Activated CD4-positive, CD25-positive, alpha-beta regulatory T cell (primary cell): ENCODE measurements around the gene PER2.

ENCODE experiments used
- DNase-seq, 4 experiments: peaks; one replicate each; lab custom pipeline; 2025; lab: John Stamatoyannopoulos, UW

PER2 gene

DNA sequence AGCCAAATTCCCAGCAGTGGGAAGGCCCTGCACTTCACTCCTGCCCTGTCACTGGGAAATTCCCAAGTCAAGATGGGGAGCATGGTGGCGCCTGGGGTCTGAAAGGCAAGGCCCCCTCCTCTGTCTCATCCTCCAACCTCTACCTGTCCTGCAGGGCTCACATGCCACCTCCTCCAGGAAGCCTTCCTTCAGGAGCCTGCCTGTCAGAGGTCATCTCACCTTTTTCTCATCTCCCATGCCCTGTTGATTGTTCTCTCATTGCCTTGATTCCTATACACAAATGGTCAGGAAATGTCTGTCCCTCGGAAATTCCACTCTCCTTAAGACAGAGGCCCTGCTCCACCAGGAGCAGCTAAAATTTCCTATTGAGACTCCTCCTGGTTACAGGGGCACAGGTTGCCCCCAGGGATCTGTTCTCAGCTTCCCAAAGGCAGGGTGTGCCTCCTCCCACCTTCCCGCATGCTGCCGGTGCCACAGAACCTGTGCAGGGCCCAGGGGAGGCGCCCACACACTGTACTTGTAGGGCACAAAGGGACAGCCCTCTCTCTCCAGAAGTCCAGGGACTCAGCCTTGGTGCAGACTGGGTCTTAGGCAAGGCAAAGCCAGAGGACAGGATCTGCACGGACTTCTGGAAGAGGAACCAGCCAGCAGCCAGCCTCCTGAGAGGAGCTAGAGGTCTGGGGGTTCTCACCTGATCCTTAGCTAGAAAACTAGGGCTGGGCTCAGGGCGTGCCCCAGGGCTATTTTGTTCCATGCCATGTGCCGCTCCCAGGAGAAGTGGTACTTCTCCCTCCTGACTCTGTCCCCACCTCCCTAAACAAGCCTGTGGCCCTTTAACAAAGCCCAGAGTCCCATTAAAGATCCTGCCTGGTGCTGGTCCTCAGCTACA is 61.5 kb downstream of the PER2 start:
- DNase-seq, result no peak

DNA sequence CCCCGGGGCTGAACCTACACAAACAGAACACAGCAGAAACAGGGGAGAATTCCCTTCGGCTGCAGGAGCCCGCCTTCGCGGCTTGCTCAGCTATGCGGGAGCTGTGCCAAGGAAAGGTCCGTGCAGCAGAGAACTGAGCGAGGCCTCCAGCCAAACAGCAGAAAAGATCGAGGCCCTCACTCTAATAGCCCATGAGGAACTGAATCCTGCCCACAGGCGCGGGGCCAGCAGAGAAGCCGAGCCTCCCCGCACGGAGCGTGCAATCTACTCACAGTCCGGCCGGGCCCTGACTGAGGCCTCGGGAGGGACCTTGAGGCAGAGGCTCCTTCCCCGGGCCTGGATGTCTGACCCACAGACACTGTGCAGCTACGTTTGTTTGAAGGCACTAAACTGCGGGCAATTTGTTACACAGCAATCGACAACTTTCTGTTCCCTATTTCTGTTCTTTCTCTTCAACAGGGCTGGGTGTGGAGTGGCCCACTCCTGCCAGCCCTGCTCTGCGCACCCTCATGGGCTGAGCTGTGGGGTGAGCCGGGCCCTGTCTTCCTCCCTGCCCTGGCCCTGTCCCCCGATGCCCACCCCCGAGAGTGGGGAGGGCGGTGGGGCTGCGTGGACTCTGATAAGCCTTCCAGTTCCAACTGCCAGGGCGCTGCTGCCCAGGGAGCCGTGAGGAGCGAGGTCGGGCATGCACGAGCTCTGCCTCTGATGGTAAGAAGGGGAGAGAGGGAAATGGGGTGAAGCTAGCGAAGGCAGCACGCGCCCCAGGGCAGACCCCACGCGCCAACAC is 62.3 kb downstream of the PER2 start:
- no peak for DNase-seq

DNA sequence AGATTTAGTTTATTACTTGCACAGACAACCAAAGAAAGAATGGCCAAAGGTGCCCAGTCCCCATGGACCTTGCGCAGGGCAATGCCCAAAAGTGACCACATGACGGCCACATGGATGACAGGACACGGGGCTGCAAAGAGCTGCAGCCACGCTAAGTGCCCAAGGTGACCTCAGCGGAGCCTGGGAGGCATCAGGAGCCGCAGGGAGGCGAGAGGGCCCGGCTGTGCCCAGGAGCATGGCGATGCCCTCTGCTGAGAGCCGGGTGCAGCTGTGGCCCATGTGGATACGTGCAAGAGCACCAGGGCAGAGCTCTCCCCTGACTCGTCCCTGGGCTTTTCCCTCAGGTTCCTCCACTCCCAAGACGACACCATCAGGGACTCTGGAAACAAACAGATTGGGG is 63.3 kb downstream of the PER2 start:
- no peak for DNase-seq

DNA sequence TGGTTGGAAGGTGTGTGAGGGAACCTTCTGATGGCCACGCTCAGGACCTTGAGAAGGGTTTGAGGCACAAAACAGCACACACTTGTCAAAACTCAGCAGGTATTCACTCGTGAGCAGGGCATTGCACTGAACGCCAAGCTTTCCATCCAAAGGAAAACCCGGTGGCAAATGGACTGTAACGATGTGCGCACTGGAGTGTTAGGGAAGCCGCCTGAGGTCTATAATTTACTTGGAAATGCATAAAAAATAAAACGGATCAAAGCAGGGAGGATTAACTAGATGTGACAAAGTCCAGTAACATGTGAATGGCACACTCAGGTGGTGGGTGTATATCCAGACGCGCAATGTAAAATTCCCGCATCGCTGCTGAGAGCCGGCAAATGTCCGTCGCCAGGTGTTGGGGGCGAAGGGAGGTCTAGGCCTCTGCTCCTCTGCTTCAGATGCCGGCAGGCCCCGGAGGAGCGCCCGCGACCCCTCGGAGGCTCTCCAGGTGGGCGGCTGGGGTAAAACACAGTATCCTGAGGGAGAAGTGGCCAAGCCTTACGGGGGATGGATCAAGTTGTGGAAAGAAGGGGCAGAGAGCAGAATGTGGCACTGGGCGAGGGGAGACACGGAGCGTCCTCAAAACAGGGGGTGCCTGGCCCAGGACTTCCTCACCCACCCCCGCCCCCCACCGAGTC is 63.9 kb downstream of the PER2 start:
- no peak for DNase-seq

DNA sequence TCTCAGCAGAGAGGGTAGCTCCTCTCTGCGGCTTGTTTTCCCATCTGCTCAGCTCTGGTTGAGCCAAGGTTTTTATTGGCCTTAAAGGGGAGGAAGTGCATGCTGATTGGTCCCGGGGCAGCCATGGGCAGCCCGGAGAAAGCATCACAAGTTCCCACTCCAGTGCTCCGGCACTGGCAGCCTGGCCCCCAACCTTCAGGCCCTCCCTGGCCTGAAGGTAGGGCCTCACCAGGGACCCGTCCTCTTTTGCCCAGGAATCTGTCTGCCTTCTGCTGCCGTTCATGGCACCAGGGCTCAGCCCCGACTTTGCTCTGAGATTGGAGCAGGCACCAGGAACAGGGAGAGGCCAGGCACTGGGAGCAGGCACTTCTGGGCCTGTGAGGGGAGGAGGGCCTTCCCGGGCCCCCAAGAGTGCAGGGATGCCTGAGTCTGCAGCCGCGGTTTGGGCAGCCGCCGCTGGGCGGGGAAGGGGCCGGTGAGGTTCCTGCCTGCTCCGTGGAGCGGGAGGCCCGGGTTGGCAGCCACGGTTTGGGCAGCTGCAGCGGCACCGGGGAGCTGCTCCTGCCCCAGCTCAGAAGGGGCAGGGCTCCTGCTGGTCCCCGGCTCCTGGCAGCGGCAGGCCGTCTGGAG is 67.4 kb downstream of the PER2 start:
- no peak for DNase-seq

DNA sequence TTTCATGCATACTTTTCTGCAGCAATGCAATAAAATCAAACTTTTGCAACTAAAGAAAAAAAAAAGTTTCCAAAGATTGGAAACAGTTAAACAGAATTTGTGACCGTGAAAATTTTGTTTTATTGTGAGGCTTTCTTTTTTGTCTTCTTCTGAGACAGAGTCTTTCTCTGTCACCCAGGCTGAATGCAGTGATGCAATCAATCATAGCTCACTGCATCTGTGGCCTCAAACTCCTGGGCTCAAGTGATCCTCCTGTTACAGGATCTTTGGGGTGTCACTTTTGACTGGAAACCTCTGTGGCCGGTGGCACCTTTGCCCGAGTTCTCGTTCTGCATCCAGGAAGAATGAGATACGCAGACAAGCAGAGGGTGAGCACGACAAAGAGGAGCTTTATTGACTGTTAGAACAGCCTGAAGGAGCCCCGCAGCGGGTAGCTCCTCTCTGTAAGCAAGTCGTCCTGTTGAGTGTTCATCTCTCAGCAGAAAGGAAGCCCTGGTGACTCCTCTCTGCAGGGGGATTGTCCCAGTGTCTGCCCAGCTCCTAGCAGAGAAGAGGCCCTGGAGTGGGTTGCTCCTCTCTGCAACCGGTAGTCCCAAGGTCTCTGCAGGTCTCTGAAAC is 68.0 kb downstream of the PER2 start:
- no peak for DNase-seq

DNA sequence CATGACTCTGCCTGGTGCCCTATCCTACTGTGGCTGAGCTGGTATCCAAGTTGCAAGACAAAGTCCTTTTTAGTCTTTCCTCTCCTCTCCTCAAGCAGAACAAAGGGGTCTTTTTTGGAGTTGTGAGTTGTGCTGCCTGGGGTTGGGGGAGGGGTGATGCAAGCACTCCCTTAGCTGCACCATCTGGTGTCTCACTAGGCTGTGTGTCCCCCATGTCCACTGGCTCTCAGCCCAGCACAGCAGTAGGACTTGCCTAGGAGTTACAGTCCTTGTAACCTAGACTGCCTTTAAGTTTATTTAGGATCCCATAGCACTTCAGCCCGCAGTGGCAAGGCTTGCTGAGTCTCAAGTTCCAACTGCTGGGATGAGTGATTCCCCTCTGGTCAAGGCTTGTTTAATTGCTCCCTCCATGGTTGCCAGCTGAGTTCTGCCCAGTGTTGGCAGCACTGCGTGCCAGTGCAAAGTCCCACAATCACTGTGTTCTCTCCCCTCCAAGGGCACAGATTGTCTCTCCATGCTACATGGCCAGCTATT is 71.7 kb downstream of the PER2 start:
- DNase-seq, result no peak

DNA sequence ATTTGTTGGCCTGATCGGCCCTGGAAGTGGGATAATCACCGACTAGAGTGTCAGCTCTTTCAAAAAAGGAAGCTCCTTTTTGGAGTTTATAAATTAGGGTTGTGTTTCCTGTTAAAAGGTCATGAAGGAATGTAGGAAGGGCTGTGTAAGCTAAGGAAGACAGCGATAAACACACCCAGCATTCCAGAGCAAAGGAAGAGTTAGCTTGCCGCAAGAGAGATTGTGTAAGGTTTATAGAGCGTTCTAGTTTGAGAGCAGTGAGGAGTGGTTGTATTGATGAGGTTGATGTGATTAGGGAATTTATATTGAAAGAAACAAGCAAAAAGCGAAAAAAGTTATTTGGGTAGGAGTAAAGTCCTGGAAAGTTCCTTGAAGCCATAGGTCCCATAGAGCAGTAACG is 81.4 kb downstream of the PER2 start:
- no peak for DNase-seq

DNA sequence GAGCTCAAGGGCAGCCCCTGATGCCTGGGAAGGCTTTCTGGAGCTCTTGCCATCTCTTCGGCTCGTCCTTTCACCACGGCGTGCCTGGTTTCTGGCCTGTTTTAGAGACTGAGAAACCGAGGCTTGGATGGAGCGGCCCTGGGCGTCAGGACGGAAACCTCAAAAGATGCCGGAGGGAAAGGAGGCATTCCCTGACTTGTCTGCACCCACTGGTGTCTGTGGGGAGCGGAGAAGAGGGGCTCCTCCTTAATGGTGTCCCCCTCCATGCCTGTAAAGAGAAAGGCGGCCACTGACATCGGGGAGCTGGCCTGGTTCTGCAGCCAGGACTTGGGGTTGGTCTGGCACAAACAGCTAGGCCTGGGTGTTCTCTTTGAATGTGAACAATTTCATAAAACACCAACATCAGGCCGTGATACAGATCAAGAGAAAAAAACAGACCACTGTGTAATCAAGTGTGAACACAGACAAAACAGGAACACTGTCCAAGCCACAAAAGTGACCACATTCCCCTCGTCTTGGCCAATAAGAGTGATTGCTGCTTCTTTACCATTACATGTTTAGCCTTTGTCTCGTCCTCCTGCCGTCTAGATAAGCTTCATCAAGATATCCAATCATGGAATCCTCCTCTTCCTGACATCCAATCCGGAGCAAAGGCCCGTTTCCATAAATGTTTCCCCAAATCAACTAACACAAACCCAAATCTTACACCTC is 84.3 kb downstream of the PER2 start:
- no peak for DNase-seq

DNA sequence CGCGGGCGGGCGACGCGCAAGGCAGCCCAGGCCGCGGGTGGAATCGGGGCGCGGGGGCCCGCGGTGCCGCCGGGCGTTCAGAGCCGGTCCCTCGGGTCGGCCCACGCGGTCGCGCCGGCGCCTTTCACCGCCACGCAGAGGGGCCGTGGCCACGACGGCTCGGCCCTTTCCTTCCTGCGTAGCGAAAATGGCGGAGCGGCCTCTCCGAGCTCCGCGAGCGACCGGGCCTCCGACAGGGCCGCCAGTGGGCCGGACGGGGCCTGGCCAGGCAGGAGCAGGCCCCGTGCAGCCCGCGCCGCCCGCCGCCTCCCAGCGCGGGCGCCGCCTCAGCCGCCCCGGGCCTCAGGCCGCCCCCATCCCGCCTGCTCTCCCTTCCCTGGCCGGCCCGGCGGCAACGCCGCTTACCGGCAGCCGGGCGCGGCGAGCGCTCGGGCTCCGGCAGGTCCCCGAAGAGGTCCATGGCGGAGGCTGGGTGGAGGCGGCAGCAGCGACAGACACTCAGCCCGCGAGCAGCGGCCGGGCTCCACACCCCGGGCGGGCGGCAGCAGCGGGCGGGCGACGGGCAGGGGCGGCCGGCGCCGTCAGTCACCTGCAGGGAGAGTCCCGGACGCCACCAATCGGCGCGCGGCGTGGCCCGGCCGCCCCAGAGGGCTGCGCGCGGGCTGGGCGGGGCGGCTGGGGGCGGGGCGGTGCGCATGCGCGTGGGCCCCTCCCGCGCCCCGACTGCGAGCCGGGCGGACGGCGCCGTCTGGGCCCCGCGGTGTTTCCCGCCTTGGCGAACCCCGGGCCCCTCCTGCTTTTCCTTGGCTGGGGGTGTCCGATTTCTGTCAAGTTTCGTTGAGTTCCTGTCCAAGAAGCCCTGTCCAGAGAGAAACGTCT is 85.1 kb downstream of the PER2 start, which contains the start of gene ILKAP:
TSS of gene ILKAP (minus strand) at position 602 of the 879 bp plus-strand sequence. CDS start at position 460, 142 bp downstream.
- DNase-seq, result peak; percentile 81 to 88 (median 85)

DNA sequence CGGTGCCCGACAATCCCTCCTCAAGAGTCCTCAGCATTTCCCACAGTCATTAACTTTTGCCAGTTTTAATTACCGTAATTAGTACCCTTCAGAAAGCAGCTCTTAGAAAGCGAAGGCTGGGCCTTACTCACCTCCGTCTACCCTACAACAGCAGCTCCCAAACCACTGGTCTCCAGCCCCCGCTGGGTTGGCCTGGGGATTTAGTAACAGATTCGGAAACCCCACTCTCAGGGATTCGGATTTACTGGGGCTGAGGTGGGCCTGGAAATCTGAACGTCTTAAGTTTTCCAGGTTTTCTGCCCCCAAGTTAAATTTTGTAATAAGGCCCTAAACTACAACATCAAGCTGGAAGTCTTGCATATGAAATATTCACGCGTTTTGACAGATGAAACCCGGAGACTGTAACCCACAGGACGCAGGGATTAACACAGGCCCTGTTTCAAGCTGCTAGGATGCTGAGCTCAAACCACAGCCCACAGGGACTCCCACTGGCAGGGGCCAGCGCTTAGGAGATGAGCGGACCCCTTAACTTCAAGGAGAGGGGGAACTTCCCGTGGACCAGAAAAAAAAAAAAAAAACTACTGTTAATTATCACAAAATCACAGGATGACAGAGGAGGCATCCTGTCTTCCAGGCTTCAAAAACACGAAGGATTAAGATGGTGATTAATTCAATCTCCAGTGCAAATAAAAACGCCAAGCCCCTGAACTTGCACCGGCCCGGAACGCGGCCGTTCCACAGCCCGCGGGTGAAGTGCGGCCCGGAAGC is 85.9 kb downstream of the PER2 start:
- no peak for DNase-seq
